GM23338 (cell line): Measurements from ENCODE around the gene TRAM2.

ENCODE experiments used
- CREB1 ChIP-seq: fragments of 250-450 bp; sonication (Bioruptor Pico); IDR thresholded peaks from 2 replicates; pipeline ENCODE4 v1.5.0; 2020; ENCODE audit warnings: low read depth, mild to moderate bottlenecking, moderate library complexity
- CTCF ChIP-seq, 2 experiments: fragments of 200-600 bp in 1 of 2; sonication (generic) in 1 of 2; conservative IDR thresholded peaks; 2 replicates each; pipeline versions ENCODE4 v1.5.1 to v1.6.1; 2016 to 2017; ENCODE audit warnings: antibody characterized with exemption in 2 of 2, low read depth in 2 of 2, mild to moderate bottlenecking in 2 of 2, moderate library complexity in 1 of 2
- ETS1 ChIP-seq: IDR thresholded peaks from 2 replicates; pipeline ENCODE4 v1.6.1; 2016; ENCODE audit warnings: antibody characterized with exemption
- EZH2 ChIP-seq: fragments of 200-600 bp; sonication (generic); IDR thresholded peaks from one replicate; pipeline ENCODE4 v1.8.0; 2017; ENCODE audit warnings: antibody characterized with exemption, mild to moderate bottlenecking, low read depth; ENCODE audit not compliant: unreplicated experiment
- EZH2phosphoT487 ChIP-seq: fragments of 200-600 bp; sonication (generic); IDR thresholded peaks from one replicate; pipeline ENCODE4 v1.8.1; 2018; ENCODE audit warnings: antibody characterized with exemption; ENCODE audit not compliant: unreplicated experiment
- JUNB ChIP-seq: IDR thresholded peaks from one replicate; pipeline ENCODE4 v1.6.1; 2016; ENCODE audit warnings: antibody characterized with exemption; ENCODE audit not compliant: unreplicated experiment
- NANOG ChIP-seq: IDR thresholded peaks from 2 replicates; pipeline ENCODE4 v1.6.1; 2016; ENCODE audit warnings: antibody characterized with exemption, borderline replicate concordance
- POLR2AphosphoS5 ChIP-seq: IDR thresholded peaks from 2 replicates; pipeline ENCODE4 v1.6.1; 2016; ENCODE audit warnings: antibody characterized with exemption, low read depth
- REST ChIP-seq: IDR thresholded peaks from one replicate; pipeline ENCODE4 v1.6.1; 2018; ENCODE audit warnings: antibody characterized with exemption; ENCODE audit not compliant: unreplicated experiment
- STAT1 ChIP-seq: IDR thresholded peaks from one replicate; pipeline ENCODE4 v1.6.1; 2016; ENCODE audit warnings: antibody characterized with exemption; ENCODE audit not compliant: unreplicated experiment
- ZNF114 ChIP-seq: fragments of 250-450 bp; sonication (Bioruptor Pico); IDR thresholded peaks from 2 replicates; pipeline ENCODE4 v1.5.0; 2020; ENCODE audit warnings: mild to moderate bottlenecking, moderate library complexity
- ZNF331 ChIP-seq: fragments of 250-450 bp; sonication (Bioruptor Pico); IDR thresholded peaks from 2 replicates; pipeline ENCODE4 v1.5.0; 2020; ENCODE audit warnings: low read depth, mild to moderate bottlenecking, moderate library complexity

- TF ChIP-seq POLR2AphosphoS5 (no peak), CTCF (conservative IDR thresholded peaks at IDR 0.05; ENCODE audit: low read depth in 2 of 2) (no peak), JUNB (no peak), NANOG (no peak), EZH2 (no peak), ETS1 (no peak), REST (no peak), STAT1 (no peak), EZH2phosphoT487 (no peak), CREB1 (CRISPR knock-in tag) (no peak), ZNF114 (no peak), ZNF331 (CRISPR knock-in tag) (no peak)
Measured at GRCh38 chr6:52560462-52560861, 16.4 kb downstream of the TRAM2 start.
